HUES6 (cell line): ENCODE measurements around the gene NONO.
A peak's percentile ranks its signal among the peaks of the same experiment; 100 is the strongest.

ENCODE experiments used
- H3K27ac ChIP-seq: 2 replicates; pipeline ENCODE4 v1.7.0; 2013; ENCODE audit warnings: low read depth, mild to moderate bottlenecking, low read length, inconsistent platforms
- H3K27me3 ChIP-seq: 2 replicates; pipeline ENCODE4 v1.6.1; 2013; ENCODE audit warnings: low read length; ENCODE audit not compliant: control insufficient read depth, insufficient read depth
- H3K36me3 ChIP-seq: 2 replicates; pipeline ENCODE4 v1.6.1; 2013; ENCODE audit warnings: low read length; ENCODE audit not compliant: control insufficient read depth, insufficient read depth
- H3K4me1 ChIP-seq: 2 replicates; pipeline ENCODE4 v1.6.1; 2013; ENCODE audit warnings: low read length; ENCODE audit not compliant: control insufficient read depth, insufficient read depth
- H3K4me3 ChIP-seq: 2 replicates; pipeline ENCODE4 v1.5.1; 2013; ENCODE audit warnings: low read depth, low read length
- H3K9ac ChIP-seq: one replicate; pipeline ENCODE4 v1.6.1; 2013; ENCODE audit warnings: mild to moderate bottlenecking, low read length
- H3K9me3 ChIP-seq: 2 replicates; pipeline ENCODE4 v1.6.1; 2013; ENCODE audit warnings: low read depth, low read length; ENCODE audit not compliant: control insufficient read depth, insufficient read depth

Gene NONO, protein sequence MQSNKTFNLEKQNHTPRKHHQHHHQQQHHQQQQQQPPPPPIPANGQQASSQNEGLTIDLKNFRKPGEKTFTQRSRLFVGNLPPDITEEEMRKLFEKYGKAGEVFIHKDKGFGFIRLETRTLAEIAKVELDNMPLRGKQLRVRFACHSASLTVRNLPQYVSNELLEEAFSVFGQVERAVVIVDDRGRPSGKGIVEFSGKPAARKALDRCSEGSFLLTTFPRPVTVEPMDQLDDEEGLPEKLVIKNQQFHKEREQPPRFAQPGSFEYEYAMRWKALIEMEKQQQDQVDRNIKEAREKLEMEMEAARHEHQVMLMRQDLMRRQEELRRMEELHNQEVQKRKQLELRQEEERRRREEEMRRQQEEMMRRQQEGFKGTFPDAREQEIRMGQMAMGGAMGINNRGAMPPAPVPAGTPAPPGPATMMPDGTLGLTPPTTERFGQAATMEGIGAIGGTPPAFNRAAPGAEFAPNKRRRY

DNA sequence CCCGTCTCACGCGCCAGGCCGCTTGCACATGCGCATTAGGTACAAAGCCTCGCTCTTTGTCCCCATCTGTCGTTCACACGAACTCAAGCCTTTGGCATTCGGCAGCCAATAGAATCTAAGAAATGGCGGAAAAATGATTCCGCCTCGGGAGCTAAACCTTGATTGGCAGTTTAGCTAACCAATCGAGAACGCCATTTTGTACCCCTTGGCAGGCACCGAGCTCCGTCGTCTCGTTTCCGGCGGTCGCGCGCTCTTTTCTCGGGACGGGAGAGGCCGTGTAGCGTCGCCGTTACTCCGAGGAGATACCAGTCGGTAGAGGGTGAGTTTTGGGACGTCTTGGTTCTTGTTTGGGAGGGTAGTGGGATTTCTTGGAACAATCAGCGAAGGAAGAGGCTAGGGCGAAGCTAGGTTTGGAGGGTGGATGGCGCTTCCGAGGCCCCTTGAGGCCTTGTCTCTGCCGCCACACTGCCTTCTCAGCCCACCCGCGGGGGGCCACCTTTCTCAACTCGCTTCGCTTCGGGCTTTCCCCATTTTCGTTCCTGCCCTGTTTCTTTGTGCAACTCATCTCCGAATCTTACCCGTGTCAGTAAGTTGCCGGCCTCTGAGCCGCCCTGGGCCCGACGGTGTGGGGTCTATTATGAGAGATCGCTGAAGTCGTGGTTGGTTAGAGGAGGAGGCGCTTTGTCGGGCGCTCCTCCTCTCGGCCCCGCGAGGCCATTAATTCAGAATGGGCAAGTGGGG is at the start of gene NONO:
NONO (plus strand) TSS at position 233 of the 741 bp plus-strand sequence. CDS start 7,003 bp downstream, outside the sequence.
- Histone ChIP-seq H3K9ac (peak within 1 kb of the TSS; percentile 99), H3K4me1 (peaks cover 7% of the 10 kb centered on the region), H3K27me3 (no peaks in the 10 kb centered on the region), H3K9me3 (peaks cover 15% of the 10 kb centered on the region), H3K27ac (peak within 1 kb of the TSS; percentile 96), H3K36me3 (peaks cover 35% of the 10 kb centered on the region), H3K4me3 (peak within 1 kb of the TSS; percentile 94)

DNA sequence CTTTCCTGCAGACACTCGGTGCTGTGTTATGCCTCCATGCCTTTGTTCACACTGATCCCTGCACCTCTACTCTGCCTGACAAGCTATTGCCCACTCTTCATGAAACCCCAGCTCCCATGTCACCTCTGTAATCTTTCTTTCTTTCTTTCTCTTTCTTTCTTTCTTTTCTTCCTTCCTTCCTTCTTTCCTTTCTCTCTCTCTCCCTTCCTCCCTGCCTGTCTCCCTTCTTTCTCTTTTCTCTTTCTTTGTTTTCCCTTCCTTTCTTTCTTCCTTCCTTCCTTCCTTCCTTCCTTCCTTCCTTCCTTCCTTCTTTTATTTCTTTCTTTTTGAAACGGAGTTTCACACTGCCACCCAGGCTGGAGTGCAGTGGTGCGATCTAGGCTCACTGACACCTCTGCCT is 48.0 kb upstream of the NONO start:
- Histone ChIP-seq H3K36me3 (peaks cover 10% of the 10 kb centered on the region), H3K27me3 (no peaks in the 10 kb centered on the region), H3K4me3 (no peak overlapping the region), H3K27ac (no peak overlapping the region), H3K9me3 (peaks cover 14% of the 10 kb centered on the region; the same call in 1 of the 2 replicates), H3K9ac (no peak overlapping the region), H3K4me1 (no peaks in the 10 kb centered on the region; the same call in 1 of the 2 replicates)

DNA sequence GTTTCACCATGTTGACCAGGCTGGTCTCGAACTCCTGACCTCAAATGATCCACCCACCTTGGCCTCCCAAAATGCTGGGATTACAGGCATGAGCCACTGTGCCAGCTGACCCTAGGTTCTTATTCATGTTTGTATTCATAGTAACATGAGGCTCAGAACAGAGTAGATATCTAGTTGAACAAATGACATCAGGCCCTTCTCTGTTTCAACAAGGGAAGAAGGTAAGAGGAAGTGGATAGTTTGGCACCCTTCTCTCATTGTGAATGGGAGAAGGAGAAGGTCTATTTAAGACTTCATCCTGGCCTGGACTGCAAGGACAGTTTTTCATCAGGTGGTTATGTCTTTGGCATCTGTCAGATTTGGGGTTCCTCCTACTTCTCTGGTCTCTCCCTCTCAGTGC is 46.6 kb upstream of the NONO start:
- no peaks in the 10 kb centered on the region for H3K27me3 ChIP-seq
- H3K4me3 ChIP-seq: no peak overlapping the region
- peaks cover 15% of the 10 kb centered on the region; the same call in 1 of the 2 replicates for H3K9me3 ChIP-seq
- H3K4me1 ChIP-seq: no peaks in the 10 kb centered on the region
- H3K27ac ChIP-seq: no peak overlapping the region
- peaks cover 24% of the 10 kb centered on the region for H3K36me3 ChIP-seq
- H3K9ac ChIP-seq: no peak overlapping the region

DNA sequence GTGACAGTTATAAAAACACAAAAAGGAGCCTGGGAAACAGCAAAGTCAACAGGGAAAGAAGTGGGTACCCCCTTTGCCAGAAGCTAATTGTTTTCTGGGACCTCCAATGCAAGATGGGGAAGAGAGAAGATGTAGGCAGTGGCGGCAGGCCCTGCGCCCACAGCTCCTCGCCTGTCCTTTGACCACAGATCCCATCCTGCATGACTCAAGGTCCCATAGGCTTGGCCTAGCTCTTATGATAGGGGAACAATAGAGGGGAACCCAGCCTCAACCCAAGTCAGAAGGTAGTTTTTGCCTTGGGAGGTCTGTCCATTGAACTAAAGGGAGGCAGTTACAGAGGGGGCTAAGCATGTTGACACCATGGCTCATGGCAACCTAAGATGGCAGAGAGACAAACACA is 43.7 kb upstream of the NONO start:
- no peak overlapping the region for H3K27ac ChIP-seq
- no peaks in the 10 kb centered on the region for H3K4me1 ChIP-seq
- no peaks in the 10 kb centered on the region for H3K27me3 ChIP-seq
- peaks cover 19% of the 10 kb centered on the region; the same call in 1 of the 2 replicates for H3K9me3 ChIP-seq
- H3K36me3 ChIP-seq: peaks cover 53% of the 10 kb centered on the region
- H3K9ac ChIP-seq: no peak overlapping the region
- H3K4me3 ChIP-seq: no peak overlapping the region

DNA sequence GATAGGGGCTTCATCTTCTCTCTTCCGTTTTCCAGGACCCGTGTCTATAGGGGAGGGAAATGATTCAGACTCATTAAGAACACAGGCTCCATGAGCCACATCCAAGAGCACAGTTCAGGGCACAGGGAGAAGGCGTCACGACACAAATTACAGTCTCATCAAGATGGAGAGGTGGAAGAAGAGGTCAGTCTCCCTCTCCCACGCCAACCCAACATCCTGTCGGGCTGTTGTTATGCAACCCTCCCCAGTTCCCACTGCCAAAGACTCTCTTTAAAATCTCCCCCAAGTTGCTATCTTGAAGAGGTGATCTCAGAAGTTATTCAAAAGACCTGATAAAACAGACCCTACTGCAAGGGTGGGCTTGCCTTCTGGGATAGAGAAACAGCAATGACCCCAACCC is 42.1 kb upstream of the NONO start:
- no peaks in the 10 kb centered on the region for H3K4me1 ChIP-seq
- peaks cover 69% of the 10 kb centered on the region for H3K36me3 ChIP-seq
- H3K4me3 ChIP-seq: no peak overlapping the region
- no peaks in the 10 kb centered on the region for H3K27me3 ChIP-seq
- no peak overlapping the region for H3K27ac ChIP-seq
- no peak overlapping the region for H3K9ac ChIP-seq
- H3K9me3 ChIP-seq: peaks cover 23% of the 10 kb centered on the region; the same call in 1 of the 2 replicates

DNA sequence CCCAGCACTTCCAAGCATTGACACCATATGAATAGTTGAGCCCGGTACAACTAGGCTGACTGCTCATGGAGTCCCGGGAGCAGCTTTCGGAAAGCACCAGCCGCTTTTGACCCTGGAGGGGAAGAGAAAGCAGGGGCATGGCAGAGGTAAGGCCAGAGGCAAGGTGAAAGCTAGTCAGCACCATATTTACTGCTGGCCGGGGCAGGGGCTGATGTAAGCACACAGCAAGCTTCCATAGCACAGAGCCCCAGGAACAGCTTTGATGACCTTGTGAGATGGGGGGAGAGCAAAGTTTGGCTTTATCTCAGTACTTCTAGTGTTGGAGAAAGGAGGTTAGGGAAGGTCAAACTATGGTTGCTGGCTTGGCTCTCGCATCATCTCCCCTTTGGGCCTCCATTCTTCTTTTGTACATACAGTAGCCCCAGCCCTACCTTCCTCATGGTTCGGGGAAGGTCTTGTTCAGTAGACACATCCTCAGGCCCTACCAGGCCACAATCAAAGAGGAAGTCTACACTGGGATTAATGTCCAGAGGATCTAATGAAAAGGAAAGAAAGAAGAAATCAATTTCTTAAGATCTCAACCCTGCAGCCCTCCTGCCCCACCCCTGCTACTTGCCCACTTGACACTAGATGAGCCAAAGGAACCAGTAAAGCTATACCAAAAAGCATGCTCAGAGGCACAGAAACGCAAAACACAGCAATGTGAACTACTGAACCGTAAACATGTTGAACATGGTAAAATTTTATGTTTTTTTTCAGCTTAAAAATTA is 38.9 kb upstream of the NONO start:
- H3K9me3 ChIP-seq: peaks cover 27% of the 10 kb centered on the region; the same call in 1 of the 2 replicates
- no peak overlapping the region for H3K9ac ChIP-seq

DNA sequence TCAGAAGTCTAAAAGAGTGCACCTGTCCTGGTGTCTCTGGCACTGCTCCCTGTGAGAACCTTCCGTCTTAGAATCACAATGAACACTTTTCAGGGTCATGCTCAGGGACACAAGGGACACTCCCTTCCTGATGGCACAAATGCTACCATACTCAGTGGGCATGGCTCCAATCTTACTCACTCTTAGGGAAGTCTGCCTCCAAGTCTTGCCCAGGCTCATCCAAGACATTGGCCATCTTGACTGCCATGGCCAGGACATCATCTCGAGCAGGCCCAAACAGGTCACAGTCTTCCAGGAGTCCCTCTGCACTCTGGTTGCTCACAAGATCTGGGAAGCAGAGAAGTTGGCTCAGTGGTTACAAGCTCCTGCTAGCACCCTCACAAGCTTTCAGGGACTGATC is 38.3 kb upstream of the NONO start:
- H3K9ac ChIP-seq: no peak overlapping the region
- H3K36me3 ChIP-seq: peaks cover 100% of the 10 kb centered on the region
- H3K27ac ChIP-seq: no peak overlapping the region
- H3K27me3 ChIP-seq: no peaks in the 10 kb centered on the region
- H3K4me1 ChIP-seq: no peaks in the 10 kb centered on the region
- peaks cover 32% of the 10 kb centered on the region; the same call in 1 of the 2 replicates for H3K9me3 ChIP-seq
- no peak overlapping the region for H3K4me3 ChIP-seq

More for the DNA sequence above, 38.9 kb upstream of the NONO start:
- Histone ChIP-seq H3K4me3 (no peak overlapping the region), H3K4me1 (no peaks in the 10 kb centered on the region), H3K27ac (no peak overlapping the region), H3K36me3 (peaks cover 100% of the 10 kb centered on the region), H3K27me3 (no peaks in the 10 kb centered on the region)

DNA sequence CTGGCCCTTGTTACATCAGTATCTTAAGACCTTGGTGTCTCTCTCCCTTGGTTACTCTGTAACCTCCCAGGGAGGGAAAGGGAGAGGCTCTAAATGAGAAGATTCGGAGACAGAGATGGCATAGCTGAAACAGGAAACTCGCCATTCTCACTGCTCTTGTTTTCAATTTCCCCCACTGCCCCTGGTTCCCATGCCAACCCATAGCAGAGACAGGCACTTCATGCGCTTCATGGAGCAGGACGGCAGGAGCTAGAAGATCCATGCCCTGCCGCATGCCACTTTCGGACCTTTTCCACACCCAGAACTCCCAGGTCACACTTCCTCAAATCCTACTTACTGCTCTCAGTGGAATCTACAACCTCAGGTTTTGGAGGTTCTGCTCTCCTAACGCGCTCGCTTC is 32.6 kb upstream of the NONO start:
- Histone ChIP-seq H3K4me3 (no peak overlapping the region), H3K27me3 (no peaks in the 10 kb centered on the region), H3K27ac (no peak overlapping the region), H3K9ac (no peak overlapping the region), H3K9me3 (peaks cover 12% of the 10 kb centered on the region; the same call in 1 of the 2 replicates), H3K36me3 (peaks cover 54% of the 10 kb centered on the region), H3K4me1 (peaks cover 22% of the 10 kb centered on the region; the same call in 1 of the 2 replicates)

DNA sequence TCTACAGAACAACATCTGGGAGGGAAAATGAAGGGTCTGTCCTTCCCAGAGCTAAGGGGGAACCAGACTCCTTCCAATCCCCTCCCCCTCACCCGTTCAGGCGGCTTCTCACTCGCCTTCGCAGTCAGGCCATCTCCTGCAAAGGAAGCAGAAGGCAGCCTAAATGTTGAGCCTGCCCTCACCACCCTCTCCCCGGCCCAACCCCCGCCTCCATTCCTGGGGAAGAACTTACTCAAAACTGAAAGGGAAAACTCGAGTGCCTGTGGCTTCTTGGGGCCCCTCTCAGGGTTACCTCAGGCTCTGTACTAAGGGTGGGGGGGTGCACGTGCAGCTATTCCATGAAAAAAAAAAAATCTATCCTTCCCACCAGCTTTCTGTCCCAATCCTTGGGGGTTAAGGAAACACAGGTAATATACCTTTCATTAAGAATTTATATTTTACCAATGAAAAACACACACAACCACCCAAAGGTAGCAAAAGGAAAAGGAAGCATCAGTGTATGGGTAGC is 31.9 kb upstream of the NONO start:
- peaks cover 24% of the 10 kb centered on the region; the same call in 1 of the 2 replicates for H3K4me1 ChIP-seq
- no peaks in the 10 kb centered on the region for H3K27me3 ChIP-seq
- peaks cover 47% of the 10 kb centered on the region for H3K36me3 ChIP-seq
- no peak overlapping the region for H3K27ac ChIP-seq
- H3K9ac ChIP-seq: no peak overlapping the region
- H3K4me3 ChIP-seq: peak overlapping the region; percentile 72; the same call in 1 of the 2 replicates
- peaks cover 11% of the 10 kb centered on the region; the same call in 1 of the 2 replicates for H3K9me3 ChIP-seq

DNA sequence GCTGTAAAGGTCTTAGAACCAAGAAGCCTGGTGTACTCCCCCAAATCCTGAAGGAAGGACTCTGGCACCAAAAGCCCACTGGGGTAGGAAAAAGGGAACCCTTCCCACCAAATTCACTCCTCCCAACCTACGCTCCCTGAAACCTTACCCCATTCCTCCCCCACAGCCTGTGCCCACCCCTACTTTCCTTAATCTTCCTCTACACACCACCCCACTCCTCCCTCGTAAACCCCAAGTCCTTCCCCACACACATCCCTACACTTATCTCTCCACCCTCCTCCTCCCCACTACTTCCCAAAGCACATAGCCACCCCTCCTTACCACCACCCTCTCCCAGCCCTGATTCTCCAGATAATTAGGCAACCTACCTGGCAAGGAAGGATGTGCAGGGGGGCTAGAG is 31.2 kb upstream of the NONO start:
- Histone ChIP-seq H3K4me1 (peaks cover 24% of the 10 kb centered on the region; the same call in 1 of the 2 replicates), H3K27me3 (no peaks in the 10 kb centered on the region), H3K4me3 (peak overlapping the region; percentile 72), H3K36me3 (peaks cover 40% of the 10 kb centered on the region), H3K9me3 (peaks cover 10% of the 10 kb centered on the region; the same call in 1 of the 2 replicates), H3K9ac (peak overlapping the region; percentile 38), H3K27ac (no peak overlapping the region)
